ENCODE data around the gene VPS29.

VPS29 gene

GRCh38 chr12:110501752-110502738 is at the start of gene VPS29, which contains the start of gene RAD9B:
Gene VPS29 (minus strand): TSS chr12:110502111. CDS start chr12:110502051, 60 bp downstream.
Gene RAD9B (plus strand): TSS chr12:110502331. CDS start chr12:110502338, 7 bp downstream.
- DNase-seq = peak; percentile 97
- Histone ChIP-seq H3K36me3 (peaks cover 6% of the 10 kb centered on the region), H3K9me3 (ENCODE audit: severe bottlenecking) (peaks cover 4% of the 10 kb centered on the region), H3K27ac (peak within 1 kb of the TSS; percentile 81), H3K27me3 (ENCODE audit: insufficient read depth, low read depth, severe bottlenecking) (no peaks in the 10 kb centered on the region), H3K4me3 (ENCODE audit: low read depth, low read length) (peak within 1 kb of the TSS; percentile 87)
- no peak for TF ChIP-seq CTCF (IDR thresholded peaks at IDR 0.05; ENCODE audit: low read depth, low read length)

- peaks cover 5% of the 10 kb centered on the region for H3K36me3 ChIP-seq
- H3K27ac ChIP-seq = no peak overlapping the region
- no peak for TF ChIP-seq CTCF (IDR thresholded peaks at IDR 0.05; ENCODE audit: low read depth, low read length)
- no peak for DNase-seq
- H3K4me3 ChIP-seq (ENCODE audit: low read depth, low read length) = no peak overlapping the region
- no peaks in the 10 kb centered on the region for H3K9me3 ChIP-seq (ENCODE audit: severe bottlenecking)
- H3K27me3 ChIP-seq (ENCODE audit: insufficient read depth, low read depth, severe bottlenecking) = no peaks in the 10 kb centered on the region
These were observed 49.1 kb upstream of the VPS29 start for GRCh38 chr12:110550981-110551380.

GRCh38 chr12:110549716-110550115 is 47.8 kb upstream of the VPS29 start:
- DNase-seq = no peak
- H3K27me3 ChIP-seq (ENCODE audit: insufficient read depth, low read depth, severe bottlenecking) = no peaks in the 10 kb centered on the region
- peaks cover 12% of the 10 kb centered on the region for H3K36me3 ChIP-seq
- H3K4me3 ChIP-seq (ENCODE audit: low read depth, low read length) = no peak overlapping the region
- no peaks in the 10 kb centered on the region for H3K9me3 ChIP-seq (ENCODE audit: severe bottlenecking)
- no peak for TF ChIP-seq CTCF (IDR thresholded peaks at IDR 0.05; ENCODE audit: low read depth, low read length)
- H3K27ac ChIP-seq = no peak overlapping the region

- no peaks in the 10 kb centered on the region for H3K27me3 ChIP-seq (ENCODE audit: insufficient read depth, low read depth, severe bottlenecking)
- H3K27ac ChIP-seq = no peak overlapping the region
- DNase-seq = no peak
- H3K9me3 ChIP-seq (ENCODE audit: severe bottlenecking) = no peaks in the 10 kb centered on the region
- peaks cover 12% of the 10 kb centered on the region for H3K36me3 ChIP-seq
- no peak overlapping the region for H3K4me3 ChIP-seq (ENCODE audit: low read depth, low read length)
- no peak for TF ChIP-seq CTCF (IDR thresholded peaks at IDR 0.05; ENCODE audit: low read depth, low read length)
These were observed 46.8 kb upstream of the VPS29 start for GRCh38 chr12:110548678-110549077.

- no peaks in the 10 kb centered on the region for H3K9me3 ChIP-seq (ENCODE audit: severe bottlenecking)
- no peaks in the 10 kb centered on the region for H3K27me3 ChIP-seq (ENCODE audit: insufficient read depth, low read depth, severe bottlenecking)
- TF ChIP-seq CTCF (IDR thresholded peaks at IDR 0.05; ENCODE audit: low read depth, low read length) = no peak
- H3K27ac ChIP-seq = no peak overlapping the region
- no peak for DNase-seq
- H3K36me3 ChIP-seq = peaks cover 12% of the 10 kb centered on the region
- no peak overlapping the region for H3K4me3 ChIP-seq (ENCODE audit: low read depth, low read length)
These were observed 45.2 kb upstream of the VPS29 start for GRCh38 chr12:110547090-110547489.
